HL-60 (cell line): Measurements from ENCODE around the gene LAMTOR5.
"Not testable (repeated sequence)": the region's sequence is repeated elsewhere in the genome, so short reads cannot be mapped to it uniquely, and the experiment has no call there.

Experiments
- DNase-seq, 2 experiments: peaks; one replicate each; pipeline ENCODE4 v3.0.0-alpha.2; 2010 to 2020; ENCODE audit warnings: low read depth in 1 of 2, low spot score in 1 of 2
- H3K27ac ChIP-seq: fragments of 250-450 bp; sonication (Bioruptor Pico); replicated peaks from 2 replicates; pipeline ENCODE4 v1.5.1; 2020; ENCODE audit warnings: mild to moderate bottlenecking, moderate library complexity
- H3K27me3 ChIP-seq: fragments of 250-450 bp; sonication (Bioruptor Pico); 2 replicates; pipeline ENCODE4 v1.5.1; 2021; ENCODE audit warnings: mild to moderate bottlenecking, moderate library complexity; ENCODE audit not compliant: insufficient read depth, poor library complexity, severe bottlenecking
- H3K4me3 ChIP-seq: replicated peaks from 2 replicates; pipeline ENCODE4 v1.5.1; 2011; ENCODE audit warnings: mild to moderate bottlenecking, control low read depth, low read length; ENCODE audit not compliant: insufficient read depth
- CTCF ChIP-seq: IDR thresholded peaks from one replicate; pipeline ENCODE4 v1.5.1; 2011; ENCODE audit warnings: low read length, control low read depth, inconsistent platforms; ENCODE audit not compliant: insufficient read depth
- GABPA ChIP-seq: IDR thresholded peaks from 2 replicates; pipeline ENCODE4 v1.6.1; 2012; ENCODE audit warnings: low read depth
- POLR2AphosphoS5 ChIP-seq: IDR thresholded peaks from 2 replicates; pipeline ENCODE4 v1.6.1; 2012; ENCODE audit warnings: low read depth
- REST ChIP-seq: IDR thresholded peaks from 2 replicates; pipeline ENCODE4 v1.6.1; 2012; ENCODE audit warnings: low read depth; ENCODE audit not compliant: insufficient replicate concordance
- SPI1 ChIP-seq: IDR thresholded peaks from 2 replicates; pipeline ENCODE4 v1.6.1; 2012; ENCODE audit warnings: low read depth, mild to moderate bottlenecking, borderline replicate concordance

Gene LAMTOR5

GRCh38 chr1:110418729-110419128 is 11.2 kb upstream of the LAMTOR5 start:
- no peak for TF ChIP-seq REST
- no peak for TF ChIP-seq CTCF
- no peak for TF ChIP-seq GABPA
- no peak for TF ChIP-seq POLR2AphosphoS5
- TF ChIP-seq SPI1, result no peak
- no peak for DNase-seq
- Histone ChIP-seq H3K4me3 (no peak overlapping the region), H3K27me3 (no peaks in the 10 kb centered on the region), H3K27ac (no peak overlapping the region)

DNA sequence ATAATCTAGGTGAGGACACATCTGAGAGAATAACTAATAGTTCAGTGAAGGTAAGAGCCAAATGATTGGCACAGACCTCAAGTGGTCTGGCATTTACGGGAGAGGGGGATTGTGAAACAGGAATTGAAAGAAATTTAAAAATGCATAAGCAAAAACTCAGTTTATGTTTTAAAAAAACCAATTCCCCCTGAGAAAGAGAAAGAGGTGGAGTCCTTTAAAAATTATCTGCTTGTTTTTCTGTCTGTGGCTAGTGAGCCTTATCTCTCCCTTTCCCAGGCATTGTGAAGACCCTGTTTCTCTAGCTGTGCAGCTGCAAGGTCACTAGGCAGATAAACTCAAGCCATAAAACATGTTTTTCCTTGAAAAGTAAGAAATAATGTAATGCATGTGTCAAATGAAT is 5.6 kb upstream of the LAMTOR5 start:
- not testable (repeated sequence) for H3K27me3 ChIP-seq, H3K4me3 ChIP-seq, H3K27ac ChIP-seq, DNase-seq

DNA sequence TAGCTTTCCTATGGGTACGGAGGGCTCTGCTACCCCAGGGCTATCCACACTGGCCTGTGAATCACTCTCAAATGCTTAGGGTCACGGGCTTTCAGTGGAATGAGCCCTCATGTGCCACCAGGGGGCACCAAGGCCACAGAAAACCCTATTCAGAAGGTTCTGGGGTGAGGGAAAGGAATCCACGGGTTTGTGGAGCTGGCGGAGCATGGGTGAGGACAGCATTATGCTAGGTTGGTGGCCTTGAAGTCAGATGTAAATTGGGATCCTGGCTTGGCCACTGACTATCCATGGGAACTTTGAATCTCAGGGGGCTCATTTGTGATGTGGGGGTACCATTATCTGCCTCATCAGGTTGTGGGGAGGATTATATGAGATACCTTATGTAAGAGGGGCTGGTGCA is 5.1 kb upstream of the LAMTOR5 start:
- Histone ChIP-seq H3K4me3 (no peak overlapping the region), H3K27ac (no peak overlapping the region), H3K27me3 (no peaks in the 10 kb centered on the region)
- TF ChIP-seq GABPA (no peak), SPI1 (no peak), REST (no peak), POLR2AphosphoS5 (no peak), CTCF (peak; percentile 66)
- DNase-seq, result peak; percentile 49 to 81

DNA sequence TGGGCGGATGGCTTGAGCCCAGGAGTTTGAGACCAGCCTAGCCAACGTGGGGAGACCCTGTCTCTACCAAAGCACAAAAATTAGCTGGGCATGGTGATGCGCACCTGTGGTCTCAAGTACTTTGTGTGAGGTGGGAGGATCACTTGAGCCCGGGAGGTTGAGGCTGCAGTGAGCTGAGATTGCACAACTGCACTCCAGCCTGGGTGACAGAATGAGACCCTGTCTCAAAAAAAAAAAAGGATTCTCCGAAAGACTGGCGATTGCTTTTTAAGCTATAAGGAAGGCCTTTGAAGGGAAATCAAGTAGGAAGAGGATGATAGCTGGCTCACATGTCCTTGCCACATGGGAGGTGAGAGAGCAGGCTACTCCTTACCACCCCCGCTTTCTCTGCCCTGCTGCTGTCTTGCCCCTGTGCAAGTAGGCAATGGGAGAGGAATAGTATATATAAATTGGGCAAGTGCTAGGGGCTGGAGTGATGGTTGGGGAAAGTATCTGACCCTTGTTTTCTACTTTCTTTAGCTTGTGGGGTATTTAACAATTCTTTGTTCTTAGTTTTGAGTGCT is 3.8 kb upstream of the LAMTOR5 start:
- H3K4me3 ChIP-seq, result no peak overlapping the region
- H3K27me3 ChIP-seq, result no peaks in the 10 kb centered on the region
- TF ChIP-seq POLR2AphosphoS5 (no peak), REST (no peak), CTCF (no peak), SPI1 (no peak), GABPA (no peak)
- H3K27ac ChIP-seq, result no peak overlapping the region
- peak in 1 of 2 experiments; percentile 3 for DNase-seq
